GM06990 (cell line): ENCODE measurements around the gene RIPOR3.

Experiments used
- DNase-seq: peaks from one replicate; pipeline ENCODE4 v3.0.0-alpha.2; 2011; ENCODE audit not compliant: insufficient read length; ENCODE audit errors: extremely low read depth
- H3K27me3 ChIP-seq: replicated peaks from 2 replicates; pipeline ENCODE4 v1.6.0; 2011; ENCODE audit warnings: low read length; ENCODE audit not compliant: control insufficient read depth, insufficient read depth
- H3K36me3 ChIP-seq: 2 replicates; pipeline ENCODE4 v1.5.1; 2011; ENCODE audit warnings: low read length; ENCODE audit not compliant: control insufficient read depth, insufficient read depth
- H3K4me3 ChIP-seq: replicated peaks from 2 replicates; pipeline ENCODE4 v1.5.1; 2011; ENCODE audit warnings: low read depth, mild to moderate bottlenecking, control low read depth, low read length
- CTCF ChIP-seq: IDR thresholded peaks from 2 replicates; pipeline ENCODE4 v1.5.1; 2011; ENCODE audit warnings: low read length, control low read depth, mild to moderate bottlenecking, inconsistent platforms; ENCODE audit not compliant: insufficient read depth, poor library complexity, severe bottlenecking

The RIPOR3 gene

GRCh38 chr20:50559856-50560638, 131.3 kb downstream of the RIPOR3 start:
- TF ChIP-seq CTCF = no peak
- no peak for DNase-seq
- no peaks in the 10 kb centered on the region for H3K27me3 ChIP-seq
- no peak overlapping the region for H3K4me3 ChIP-seq
- peaks cover 16% of the 10 kb centered on the region for H3K36me3 ChIP-seq

GRCh38 chr20:50559149-50559548, 132.2 kb downstream of the RIPOR3 start:
- Histone ChIP-seq H3K27me3 (no peaks in the 10 kb centered on the region), H3K36me3 (peaks cover 15% of the 10 kb centered on the region), H3K4me3 (no peak overlapping the region)
- TF ChIP-seq CTCF = no peak
- DNase-seq = no peak

GRCh38 chr20:50558483-50558925, 132.8 kb downstream of the RIPOR3 start:
- H3K4me3 ChIP-seq = no peak overlapping the region
- H3K36me3 ChIP-seq = peaks cover 15% of the 10 kb centered on the region
- no peaks in the 10 kb centered on the region for H3K27me3 ChIP-seq
- TF ChIP-seq CTCF = no peak
- DNase-seq = no peak

GRCh38 chr20:50557549-50558134, 133.7 kb downstream of the RIPOR3 start:
- DNase-seq = no peak
- TF ChIP-seq CTCF = no peak
- no peaks in the 10 kb centered on the region for H3K27me3 ChIP-seq
- no peak overlapping the region for H3K4me3 ChIP-seq
- H3K36me3 ChIP-seq = peaks cover 12% of the 10 kb centered on the region

- peaks cover under 1% of the 10 kb centered on the region for H3K36me3 ChIP-seq
- H3K27me3 ChIP-seq = no peaks in the 10 kb centered on the region
- TF ChIP-seq CTCF = no peak
- DNase-seq = no peak
- no peak overlapping the region for H3K4me3 ChIP-seq
These were observed 135.7 kb downstream of the RIPOR3 start for GRCh38 chr20:50555662-50556061.
